Trophoblast cell (in vitro differentiated cells and primary cell): ENCODE data around the gene UNC13B.

ENCODE experiments used
- DNase-seq, 2 donors: peaks; one replicate each; pipeline ENCODE4 v3.0.0-alpha.2; 2016
- H2AFZ ChIP-seq: 2 replicates; pipeline ENCODE4 v1.6.1; 2013; ENCODE audit warnings: low read length, moderate library complexity, mild to moderate bottlenecking; ENCODE audit not compliant: insufficient read depth, poor library complexity
- H2AK5ac ChIP-seq: 2 replicates; pipeline ENCODE4 v1.6.1; 2013; ENCODE audit warnings: mild to moderate bottlenecking, low read length
- H2BK120ac ChIP-seq: 2 replicates; pipeline ENCODE4 v1.6.1; 2013; ENCODE audit warnings: low read length, mild to moderate bottlenecking, moderate library complexity; ENCODE audit not compliant: insufficient read depth, poor library complexity
- H2BK12ac ChIP-seq: 2 replicates; pipeline ENCODE4 v1.6.1; 2013; ENCODE audit warnings: mild to moderate bottlenecking, low read length, moderate library complexity
- H2BK5ac ChIP-seq: 2 replicates; pipeline ENCODE4 v1.6.1; 2013; ENCODE audit warnings: low read length, low read depth, moderate library complexity, mild to moderate bottlenecking; ENCODE audit not compliant: poor library complexity
- H3K14ac ChIP-seq: 2 replicates; pipeline ENCODE4 v1.6.1; 2013; ENCODE audit warnings: mild to moderate bottlenecking, low read length
- H3K18ac ChIP-seq: 2 replicates; pipeline ENCODE4 v1.6.1; 2013; ENCODE audit warnings: mild to moderate bottlenecking, low read length
- H3K23ac ChIP-seq: 2 replicates; pipeline ENCODE4 v1.6.1; 2013; ENCODE audit warnings: low read length
- H3K27ac ChIP-seq: 2 replicates; pipeline ENCODE4 v1.5.1; 2013; ENCODE audit warnings: low read depth, mild to moderate bottlenecking, inconsistent platforms, low read length, moderate library complexity
- H3K27me3 ChIP-seq: 2 replicates; pipeline ENCODE4 v1.6.1; 2013; ENCODE audit warnings: inconsistent platforms, mild to moderate bottlenecking, low read length, moderate library complexity; ENCODE audit not compliant: insufficient read depth
- H3K36me3 ChIP-seq, 2 experiments: 1 replicate in 1 of 2; 2 replicates in 1 of 2; pipeline ENCODE4 v1.6.1; 2013; ENCODE audit warnings: low read length in 2 of 2, mild to moderate bottlenecking in 2 of 2, moderate library complexity in 1 of 2; ENCODE audit not compliant: insufficient read depth in 2 of 2, control insufficient read depth in 1 of 2
- H3K4ac ChIP-seq: 2 replicates; pipeline ENCODE4 v1.6.1; 2013; ENCODE audit warnings: low read depth, mild to moderate bottlenecking, low read length, moderate library complexity
- H3K4me1 ChIP-seq, 2 experiments: 1 replicate in 1 of 2; 2 replicates in 1 of 2; pipeline ENCODE4 v1.6.1; 2013; ENCODE audit warnings: low read length in 2 of 2, mild to moderate bottlenecking in 2 of 2, moderate library complexity in 1 of 2; ENCODE audit not compliant: insufficient read depth in 2 of 2, control insufficient read depth in 1 of 2
- H3K4me2 ChIP-seq: 2 replicates; pipeline ENCODE4 v1.6.1; 2013; ENCODE audit warnings: inconsistent platforms, mild to moderate bottlenecking, low read length, moderate library complexity
- H3K4me3 ChIP-seq: 2 replicates; pipeline ENCODE4 v1.5.1; 2013; ENCODE audit warnings: mild to moderate bottlenecking, low read depth, low read length, inconsistent platforms
- H3K79me1 ChIP-seq: one replicate; pipeline ENCODE4 v1.6.1; 2013; ENCODE audit warnings: low read length
- H3K79me2 ChIP-seq: 2 replicates; pipeline ENCODE4 v1.6.1; 2013; ENCODE audit warnings: low read length, mild to moderate bottlenecking; ENCODE audit not compliant: control insufficient read depth, insufficient read depth, poor library complexity
- H3K9ac ChIP-seq: 2 replicates; pipeline ENCODE4 v1.6.1; 2013; ENCODE audit warnings: mild to moderate bottlenecking, low read length
- H3K9me3 ChIP-seq: 2 replicates; pipeline ENCODE4 v1.6.1; 2013; ENCODE audit warnings: low read depth, mild to moderate bottlenecking, control low read depth, inconsistent platforms, low read length; ENCODE audit not compliant: insufficient read depth
- H4K12ac ChIP-seq: 2 replicates; pipeline ENCODE4 v1.6.1; 2013; ENCODE audit warnings: low read depth, mild to moderate bottlenecking, low read length, moderate library complexity
- H4K8ac ChIP-seq: 2 replicates; pipeline ENCODE4 v1.6.1; 2013; ENCODE audit warnings: low read depth, mild to moderate bottlenecking, low read length, moderate library complexity
- H4K91ac ChIP-seq: one replicate; pipeline ENCODE4 v1.6.1; 2013; ENCODE audit warnings: low read depth, mild to moderate bottlenecking, low read length, moderate library complexity
- WGBS: extraction: QIAGEN DNeasy Blood & Tissue Kit; methylation state at CpG from one replicate; pipeline ENCODE4 v1.1.7; 2013; ENCODE audit warnings: missing lambda C conversion rate; ENCODE audit not compliant: insufficient read length, insufficient coverage; ENCODE audit errors: extremely low coverage; 5-methylcytosine and 5-hydroxymethylcytosine counted together

UNC13B gene

DNA sequence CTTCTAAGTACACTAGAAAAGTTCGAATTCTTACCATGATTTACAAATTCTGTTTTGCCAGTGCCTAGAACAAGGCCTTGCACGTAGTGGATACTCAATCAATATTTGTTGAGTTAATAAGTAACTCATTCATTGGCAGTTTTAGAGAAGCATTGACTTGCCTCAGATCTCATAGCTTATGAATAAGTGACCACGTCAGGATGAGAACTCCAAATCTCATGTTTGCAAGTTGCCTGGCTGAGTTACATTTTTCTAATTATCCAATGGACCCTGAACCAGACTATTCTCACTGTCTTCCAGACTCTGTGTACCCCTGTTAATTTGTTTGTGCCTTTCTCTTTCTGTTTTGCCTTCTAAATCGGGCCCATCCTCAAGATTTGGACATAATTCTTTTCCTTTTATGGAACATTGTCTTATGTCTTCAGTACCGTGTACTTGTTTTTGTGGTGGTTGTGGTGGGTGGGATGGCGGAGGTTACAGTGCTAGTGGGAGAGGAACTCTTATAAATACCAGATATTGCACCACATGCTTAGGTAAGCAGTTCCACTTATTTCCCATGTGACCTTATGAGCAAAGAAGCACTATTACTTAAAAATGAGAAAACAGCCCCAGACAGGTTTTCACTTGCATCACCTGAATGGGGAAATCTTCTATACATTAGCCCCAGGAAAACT is 96.3 kb downstream of the UNC13B start:
- Histone ChIP-seq H3K79me1 (no peaks in the 10 kb centered on the region), H4K12ac (no peak overlapping the region), H2AK5ac (no peak overlapping the region), H3K79me2 (no peaks in the 10 kb centered on the region), H3K14ac (no peak overlapping the region), H3K4ac (no peak overlapping the region), H3K4me2 (no peak overlapping the region), H4K8ac (no peak overlapping the region), H3K27me3 (no peaks in the 10 kb centered on the region), H3K9me3 (no peaks in the 10 kb centered on the region), H3K36me3 (no peaks in the 10 kb centered on the region), H3K4me1 (peaks cover 0 to 3% of the 10 kb centered on the region in 2 experiments), H3K4me3 (no peak overlapping the region), H3K23ac (no peak overlapping the region), H3K9ac (no peak overlapping the region), H2AFZ (no peak overlapping the region), H2BK5ac (no peak overlapping the region), H3K27ac (no peak overlapping the region), H2BK12ac (no peak overlapping the region), H3K18ac (no peak overlapping the region), H4K91ac (no peak overlapping the region), H2BK120ac (no peak overlapping the region)
- DNase-seq: peak in 1 of 2 donors; percentile 5
- WGBS: no CpG with 5 or more reads among the region's 6 CpGs

DNA sequence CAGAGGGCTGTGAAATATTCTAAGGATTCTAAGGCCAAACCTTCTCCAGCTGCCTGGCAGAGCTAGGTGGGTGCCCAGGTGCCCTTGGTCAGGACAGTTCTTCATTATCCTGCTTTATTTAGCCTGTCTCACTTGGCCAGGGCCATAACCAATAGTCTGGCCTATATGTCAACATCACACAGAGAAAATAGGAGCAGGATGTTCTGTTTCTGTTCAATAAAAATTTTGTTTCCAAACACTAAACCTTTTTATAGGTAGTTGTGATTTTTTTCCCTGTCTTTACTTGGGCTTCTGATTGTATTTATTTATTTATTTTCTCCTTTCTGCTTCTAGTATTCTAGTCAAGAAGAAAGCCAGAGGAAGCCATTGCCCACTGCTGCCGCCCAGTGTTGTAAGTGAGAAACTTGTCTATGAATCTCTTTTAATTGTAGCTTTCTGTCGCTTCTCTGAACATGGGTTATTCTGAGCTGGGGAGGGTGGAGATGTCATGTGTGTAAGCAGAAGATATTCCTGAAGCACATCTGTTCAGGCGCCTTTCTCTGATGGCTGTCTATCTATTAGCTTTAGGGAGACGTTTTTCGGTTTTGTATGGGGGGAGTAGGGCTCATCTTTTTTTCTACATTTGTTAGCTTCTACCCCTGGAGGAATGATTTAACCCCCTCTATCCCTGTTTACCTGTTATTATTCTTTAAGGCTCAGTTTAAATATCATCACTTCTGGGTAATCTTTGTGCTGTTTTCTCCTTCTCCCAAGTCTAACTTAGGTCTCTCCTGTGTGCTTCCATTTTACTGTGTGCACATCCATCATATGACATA is 97.1 kb downstream of the UNC13B start:
- no peak overlapping the region for H3K4ac ChIP-seq
- H3K9ac ChIP-seq: no peak overlapping the region
- no peak overlapping the region for H3K4me2 ChIP-seq
- no peaks in the 10 kb centered on the region for H3K79me1 ChIP-seq
- H2BK12ac ChIP-seq: no peak overlapping the region
- no peak overlapping the region for H2BK5ac ChIP-seq
- no peak overlapping the region for H4K91ac ChIP-seq
- H3K79me2 ChIP-seq: no peaks in the 10 kb centered on the region
- DNase-seq: peak; percentile 79 to 84
- no peak overlapping the region for H4K8ac ChIP-seq
- H3K27me3 ChIP-seq: no peaks in the 10 kb centered on the region
- H2BK120ac ChIP-seq: no peak overlapping the region
- no peaks in the 10 kb centered on the region for H3K9me3 ChIP-seq
- H3K27ac ChIP-seq: no peak overlapping the region
- no peak overlapping the region for H3K23ac ChIP-seq
- H2AFZ ChIP-seq: no peak overlapping the region
- no CpG with 5 or more reads among the region's 5 CpGs for WGBS
- no peak overlapping the region for H3K4me3 ChIP-seq
- H2AK5ac ChIP-seq: no peak overlapping the region
- no peak overlapping the region for H3K14ac ChIP-seq
- H3K4me1 ChIP-seq: peaks cover 0 to 3% of the 10 kb centered on the region in 2 experiments
- H3K36me3 ChIP-seq: no peaks in the 10 kb centered on the region
- no peak overlapping the region for H3K18ac ChIP-seq
- no peak overlapping the region for H4K12ac ChIP-seq

GRCh38 chr9:35260186-35260585 is 98.4 kb downstream of the UNC13B start:
- H2BK120ac ChIP-seq: no peak overlapping the region
- H3K18ac ChIP-seq: no peak overlapping the region
- H3K4ac ChIP-seq: no peak overlapping the region
- H3K36me3 ChIP-seq: no peaks in the 10 kb centered on the region
- H4K8ac ChIP-seq: no peak overlapping the region
- DNase-seq: no peak
- H3K9me3 ChIP-seq: no peaks in the 10 kb centered on the region
- no peaks in the 10 kb centered on the region for H3K79me1 ChIP-seq
- no peaks in the 10 kb centered on the region for H3K27me3 ChIP-seq
- H2BK12ac ChIP-seq: no peak overlapping the region
- no peak overlapping the region for H4K12ac ChIP-seq
- H3K79me2 ChIP-seq: no peaks in the 10 kb centered on the region
- H2BK5ac ChIP-seq: no peak overlapping the region
- H3K4me2 ChIP-seq: no peak overlapping the region
- no peak overlapping the region for H3K9ac ChIP-seq
- no peak overlapping the region for H3K14ac ChIP-seq
- no peak overlapping the region for H3K23ac ChIP-seq
- WGBS: no CpG with 5 or more reads among the region's 1 CpG
- no peak overlapping the region for H3K27ac ChIP-seq
- H2AK5ac ChIP-seq: no peak overlapping the region
- H3K4me1 ChIP-seq: peaks cover 0 to 3% of the 10 kb centered on the region in 2 experiments
- no peak overlapping the region for H3K4me3 ChIP-seq
- H2AFZ ChIP-seq: no peak overlapping the region
- no peak overlapping the region for H4K91ac ChIP-seq

DNA sequence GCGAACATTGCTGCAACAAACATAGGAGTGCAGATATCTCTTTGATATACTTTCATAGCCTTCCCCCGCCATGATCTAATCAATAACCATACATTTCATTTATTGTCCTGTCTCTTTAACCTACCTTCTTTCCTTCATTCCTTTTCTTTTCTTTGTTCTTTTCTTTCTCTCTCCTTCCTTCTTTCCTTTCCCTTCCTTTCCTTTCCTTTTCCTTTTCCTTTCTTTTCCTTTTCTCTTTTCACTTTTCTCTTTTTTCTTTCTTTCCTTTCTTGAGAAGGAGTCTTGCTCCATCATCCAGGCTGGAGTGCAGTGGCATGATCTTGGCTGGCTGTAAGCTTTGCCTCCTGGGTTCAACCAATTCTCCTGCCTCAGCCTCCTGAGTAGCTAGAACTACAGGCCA is 100.3 kb downstream of the UNC13B start:
- H3K4me2 ChIP-seq: no peak overlapping the region
- H3K18ac ChIP-seq: no peak overlapping the region
- no peak overlapping the region for H3K9ac ChIP-seq
- no peak overlapping the region for H2BK5ac ChIP-seq
- no peak overlapping the region for H3K27ac ChIP-seq
- no peak overlapping the region for H2BK120ac ChIP-seq
- WGBS: no CpG with 5 or more reads among the region's 2 CpGs
- H4K91ac ChIP-seq: no peak overlapping the region
- H3K27me3 ChIP-seq: no peaks in the 10 kb centered on the region
- no peak overlapping the region for H3K4ac ChIP-seq
- no peak overlapping the region for H3K4me3 ChIP-seq
- H3K9me3 ChIP-seq: no peaks in the 10 kb centered on the region
- no peak overlapping the region for H3K14ac ChIP-seq
- no peaks in the 10 kb centered on the region for H3K79me2 ChIP-seq
- H2BK12ac ChIP-seq: no peak overlapping the region
- H3K36me3 ChIP-seq: no peaks in the 10 kb centered on the region
- H3K4me1 ChIP-seq: no peaks in the 10 kb centered on the region
- H3K23ac ChIP-seq: no peak overlapping the region
- no peak overlapping the region for H4K12ac ChIP-seq
- DNase-seq: no peak
- no peak overlapping the region for H2AK5ac ChIP-seq
- H2AFZ ChIP-seq: no peak overlapping the region
- no peaks in the 10 kb centered on the region for H3K79me1 ChIP-seq
- no peak overlapping the region for H4K8ac ChIP-seq
